Stimulated activated CD8-positive, alpha-beta memory T cell treated with anti-CD3 and anti-CD28 coated beads, Interleukin-15, amount 100 ng/mL, for 48 hours (primary cell): ENCODE measurements around the gene EFCAB8.
"Not testable (repeated sequence)": the region's sequence is repeated elsewhere in the genome, so short reads cannot be mapped to it uniquely, and the experiment has no call there.

Experiments used
- DNase-seq, 2 donors: peaks; one replicate each; pipeline ENCODE4 v3.0.0-alpha.2; 2020; ENCODE audit warnings: low read depth in 2 of 2

Gene EFCAB8

GRCh38 chr20:32957459-32957858 lies 98.7 kb downstream of the EFCAB8 start:
- no peak for DNase-seq

GRCh38 chr20:32958574-32958973 lies 99.9 kb downstream of the EFCAB8 start:
- no peak for DNase-seq

GRCh38 chr20:32959351-32960221 lies 100.9 kb downstream of the EFCAB8 start:
- no peak for DNase-seq

GRCh38 chr20:32960222-32960518 lies 101.4 kb downstream of the EFCAB8 start:
- DNase-seq = no peak

- no peak for DNase-seq
These were observed 102.4 kb downstream of the EFCAB8 start for GRCh38 chr20:32960849-32961731.

GRCh38 chr20:32962053-32962452 lies 103.3 kb downstream of the EFCAB8 start:
- no peak for DNase-seq

- not testable (repeated sequence) for DNase-seq
These were observed 103.9 kb downstream of the EFCAB8 start for GRCh38 chr20:32962646-32963045.

GRCh38 chr20:32963176-32963575 lies 104.5 kb downstream of the EFCAB8 start:
- DNase-seq = no peak

GRCh38 chr20:32964575-32964974 lies 105.9 kb downstream of the EFCAB8 start:
- no peak for DNase-seq

- no peak for DNase-seq
These were observed 106.4 kb downstream of the EFCAB8 start for GRCh38 chr20:32965115-32965514.

GRCh38 chr20:32965581-32966373 lies 107.1 kb downstream of the EFCAB8 start:
- DNase-seq = no peak

- no peak for DNase-seq
These were observed 107.7 kb downstream of the EFCAB8 start for GRCh38 chr20:32966382-32966781.

- peak in 1 of 2 donors; percentile 37 for DNase-seq
These were observed 108.4 kb downstream of the EFCAB8 start for GRCh38 chr20:32966881-32967781.

GRCh38 chr20:32967961-32968457 lies 109.3 kb downstream of the EFCAB8 start:
- peak; percentile 33 to 41 for DNase-seq

GRCh38 chr20:32968478-32969241 lies 109.9 kb downstream of the EFCAB8 start:
- peak in 1 of 2 donors; percentile 56 for DNase-seq

GRCh38 chr20:32969356-32970114 lies 110.8 kb downstream of the EFCAB8 start:
- DNase-seq = no peak

- DNase-seq = no peak
These were observed 111.6 kb downstream of the EFCAB8 start for GRCh38 chr20:32970115-32970972.

- DNase-seq = no peak
These were observed 112.2 kb downstream of the EFCAB8 start for GRCh38 chr20:32970973-32971300.
